Measurements from ENCODE around the gene INPP5D. TPM values are rescaled to one million over a fixed set of nuclear protein-coding genes. Genes with fewer than 3 reads are reported as not detected.

Gene INPP5D
- total and polyA plus RNA-seq, 2 of the 8 experiments (the other 6 are each of a cell fraction or from before 2014, with no cell fraction given), result 4.5 to 7.1 TPM

- no peak overlapping the region for H2AFZ ChIP-seq (ENCODE audit: low read length)
- H2BK120ac ChIP-seq (replicated peaks; ENCODE audit: low read depth, low read length), result no peak overlapping the region
- H3K9ac ChIP-seq (replicated peaks in 1 of 4; ENCODE audit: extremely low read depth in 1 of 4, low read depth in 3 of 4, low read length in 3 of 4), result no peak overlapping the region
- no peaks in the 10 kb centered on the region for H3K27me3 ChIP-seq (replicated peaks in 1 of 4; ENCODE audit: control insufficient read depth in 3 of 4, extremely low read depth in 1 of 4, insufficient read depth in 3 of 4, low read length in 3 of 4)
- 87% methylated on average over 10 of the region's 10 CpGs; no CpG with 5 or more reads in 1 of the 2 experiments for WGBS, 2 experiments (ENCODE audit: extremely low coverage in 1 of 2, insufficient coverage in 1 of 2, insufficient read length in 1 of 2, insufficient replicate concordance in 2 of 2, low coverage in 1 of 2, low lambda C conversion rate in 2 of 2, missing lambda C conversion rate in 1 of 2)
- no peak overlapping the region for H4K5ac ChIP-seq (ENCODE audit: insufficient read length, low read depth, low read length)
- no peak overlapping the region for H3K23ac ChIP-seq (ENCODE audit: insufficient read length)
- H3K4me1 ChIP-seq (replicated peaks in 1 of 4; ENCODE audit: control insufficient read depth in 3 of 4, insufficient read depth in 4 of 4, low read length in 3 of 4), result no peaks in the 10 kb centered on the region
- no peak overlapping the region for H2BK5ac ChIP-seq (ENCODE audit: low read depth, low read length)
- H3K36me3 ChIP-seq (ENCODE audit: control insufficient read depth in 2 of 4, insufficient read depth in 4 of 4, low read length in 3 of 4), result peaks cover 0 to 5% (median 3%) of the 10 kb centered on the region in 4 experiments; a peak in 4 of 8 replicates
- H3K27ac ChIP-seq (ENCODE audit: low read depth, low read length), result no peak overlapping the region
- H3K4me3 ChIP-seq (ENCODE audit: extremely low read depth in 1 of 4, insufficient read depth in 2 of 4, low read depth in 3 of 4, low read length in 4 of 4), result no peak overlapping the region
- H3K18ac ChIP-seq (ENCODE audit: extremely low read depth, low read length), result no peak overlapping the region
- POLR2A ChIA-PET (ENCODE audit: partially characterized antibody), result no interaction called here
- H4K8ac ChIP-seq (ENCODE audit: extremely low read depth, insufficient read depth, low read length), result peak overlapping the region; percentile 12; the same call in 1 of the 2 replicates
- H4K91ac ChIP-seq (replicated peaks; ENCODE audit: insufficient read length, low read length), result no peak overlapping the region
- no peak overlapping the region for H2AK5ac ChIP-seq (ENCODE audit: low read depth, low read length)
- H2BK20ac ChIP-seq (ENCODE audit: low read length), result no peak overlapping the region
- peaks cover 12% of the 10 kb centered on the region for H3K23me2 ChIP-seq (ENCODE audit: low read depth, low read length)
- FAIRE-seq (no peak), DNase-seq (ENCODE audit: low read depth in 1 of 2, low spot score in 2 of 2) (no peak)
- no peak overlapping the region for H3K4ac ChIP-seq (replicated peaks; ENCODE audit: insufficient read length, low read depth, low read length)
- H3K56ac ChIP-seq (replicated peaks; ENCODE audit: insufficient read length, low read depth, low read length), result no peak overlapping the region
- no peaks in the 10 kb centered on the region; a peak in 1 of 4 replicates for H3K9me3 ChIP-seq (ENCODE audit: insufficient read depth in 2 of 2, low read depth in 1 of 2, low read length in 1 of 2)
- no peak overlapping the region for H3K4me2 ChIP-seq (ENCODE audit: insufficient read depth in 1 of 2, low read depth in 2 of 2, low read length in 2 of 2)
- peaks cover 5% of the 10 kb centered on the region; the same call in 1 of the 2 replicates for H3K79me1 ChIP-seq (ENCODE audit: low read depth, low read length)
- no peak overlapping the region for H2BK15ac ChIP-seq (ENCODE audit: low read length)
- no peak overlapping the region for H2BK12ac ChIP-seq (ENCODE audit: low read depth, low read length)
- peaks cover 0 to 5% of the 10 kb centered on the region in 2 experiments; a peak in 1 of 4 replicates for H3K79me2 ChIP-seq (ENCODE audit: control insufficient read depth in 1 of 2, insufficient read depth in 2 of 2, low read length in 2 of 2)
- CTCF ChIA-PET (ENCODE audit: partially characterized antibody), result interaction anchor here (0.7 to 3.9 kb wide), 3 partner anchors 19 to 88 kb away, joined by 3 to 14 read pairs (median 3); no protein-coding TSS in a partner anchor
- peaks cover 0 to 6% of the 10 kb centered on the region in 2 experiments for H4K20me1 ChIP-seq (replicated peaks in 1 of 2; ENCODE audit: control insufficient read depth in 1 of 2, insufficient read depth in 2 of 2, low read length in 2 of 2)
- no peak overlapping the region for H3K14ac ChIP-seq (ENCODE audit: insufficient read length)
- no peak for TF ChIP-seq NRF1 (IDR thresholded peaks at IDR 0.05; ENCODE audit: low read depth, low read length)
- no peak for TF ChIP-seq RBBP5 (IDR thresholded peaks at IDR 0.05; ENCODE audit: borderline replicate concordance, low read depth, low read length)
- TF ChIP-seq CTCF (IDR thresholded peaks at IDR 0.05; ENCODE audit: control extremely low read depth in 1 of 3, insufficient read depth in 1 of 3, low read depth in 1 of 3, low read length in 3 of 3), result no peak
- no peak for TF ChIP-seq FOSL1 (IDR thresholded peaks at IDR 0.05; ENCODE audit: insufficient read depth, low read depth, low read length)
- no peak for TF ChIP-seq TBP (IDR thresholded peaks at IDR 0.05; ENCODE audit: low read depth, low read length)
- no peak for TF ChIP-seq SIRT6 (IDR thresholded peaks at IDR 0.05; ENCODE audit: low read length)
- no peak for TF ChIP-seq CHD1 (IDR thresholded peaks at IDR 0.05; ENCODE audit: low read depth, low read length)
- no peak for TF ChIP-seq SIN3A (conservative IDR thresholded peaks at IDR 0.05 in 1 of 2, IDR thresholded peaks at IDR 0.05 in 1 of 2; ENCODE audit: low read depth in 1 of 2, low read length in 2 of 2)
- no peak for TF ChIP-seq KDM4A (IDR thresholded peaks at IDR 0.05; ENCODE audit: low read depth, low read length, severe bottlenecking)
- no peak for TF ChIP-seq GTF2F1 (IDR thresholded peaks at IDR 0.05; ENCODE audit: borderline replicate concordance, low read depth, low read length)
- TF ChIP-seq RNF2 (IDR thresholded peaks at IDR 0.05; ENCODE audit: borderline replicate concordance, low read depth, low read length, missing control alignments, poor library complexity, severe bottlenecking), result no peak
Measured at GRCh38 chr2:233148354-233148753, 88.2 kb downstream of the INPP5D start.

Measured in H1 (cell line).